Left cardiac atrium (tissue), 4 donors: ENCODE data around the gene EEFSEC. TPM values are rescaled to one million over a fixed set of nuclear protein-coding genes. Genes with fewer than 3 reads are reported as not detected.

Experiments
- ATAC-seq, 2 donors: fragments of 200-7000 bp; cut with Tn5 transposase; one replicate each; pipeline ENCODE4 v1.9.1; 2020; ENCODE audit warnings: mild to moderate bottlenecking in 2 of 2, moderate library complexity in 2 of 2
- DNase-seq: peaks from one replicate; pipeline ENCODE4 v3.0.0-alpha.2; 2020
- intact Hi-C, 2 donors: fragments of 100-400 bp; cut with DNase I; formaldehyde crosslinking; loops; one replicate each; pipeline versions ENCODE4 v1.14.1 to v1.15.1; 2022 to 2023
- total RNA-seq, 2 donors: library from RNA; stranded (reverse); fragmentation: NEBNext Ultra II Directional; extraction: Animal tissue kit (Norgen Biotek cat#: 25700); gene quantifications; one replicate each; pipeline ENCODE4 v1.2.1, GENCODE V29; 2021
- donor health status: DM: no; HTN: yes; CAD: no.
- donor health status: DM: no; HTN: yes; CAD: no; lungs with severe emphysema.
- donor health status: DM: yes; HTN: yes; CAD: no.
- donor health status: Dilated cardiomyopathy.

The EEFSEC gene
- total RNA-seq, 2 donors from 2014 or later = 13.5 to 18.9 TPM

DNA sequence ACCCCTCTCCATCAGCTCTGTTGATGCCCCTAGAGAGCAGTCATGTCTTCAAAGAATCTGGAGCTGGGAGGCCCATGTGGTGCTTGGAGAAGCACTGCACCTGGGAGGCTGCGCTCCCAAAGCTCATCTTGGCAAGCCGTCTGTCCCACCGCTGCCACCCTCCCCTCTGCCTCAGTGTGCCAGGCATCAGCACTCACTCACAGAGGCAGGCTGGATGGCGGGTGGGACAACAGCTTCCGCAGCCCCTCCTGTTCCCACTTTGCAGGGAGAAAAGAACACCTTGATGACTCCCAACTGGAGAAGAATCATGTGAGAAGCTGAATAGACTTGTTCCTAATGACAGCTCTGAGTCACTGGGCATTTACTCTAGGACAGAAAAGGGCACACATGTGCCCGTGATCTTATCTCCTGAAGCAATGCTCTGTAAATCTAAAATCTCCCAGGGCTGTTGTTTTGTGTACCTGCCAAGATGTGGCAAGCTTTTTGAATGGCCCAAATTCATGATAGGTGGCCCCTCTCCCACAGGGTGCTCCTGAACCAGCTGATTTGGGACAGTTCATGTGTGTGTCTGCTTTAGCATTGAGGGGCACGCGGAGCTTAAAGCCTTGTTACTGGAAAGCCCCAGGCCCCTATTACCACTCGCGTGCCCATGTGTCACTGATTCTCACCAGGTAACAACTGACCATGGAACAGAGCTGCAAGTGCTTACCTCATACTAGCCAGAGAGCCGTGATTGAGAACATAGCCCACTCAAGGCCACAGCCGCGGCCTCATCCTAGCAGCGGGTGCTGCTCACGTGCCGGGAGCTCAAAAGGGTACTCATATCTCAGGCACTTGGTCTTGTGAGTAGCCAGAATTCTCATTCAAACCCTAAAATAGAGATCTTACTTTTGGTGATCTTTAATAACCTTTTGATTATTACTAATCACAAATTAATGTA is 209.0 kb downstream of the EEFSEC start:
- intact Hi-C loops = no loop called here
- DNase-seq = no peak
- ATAC-seq = no peak

DNA sequence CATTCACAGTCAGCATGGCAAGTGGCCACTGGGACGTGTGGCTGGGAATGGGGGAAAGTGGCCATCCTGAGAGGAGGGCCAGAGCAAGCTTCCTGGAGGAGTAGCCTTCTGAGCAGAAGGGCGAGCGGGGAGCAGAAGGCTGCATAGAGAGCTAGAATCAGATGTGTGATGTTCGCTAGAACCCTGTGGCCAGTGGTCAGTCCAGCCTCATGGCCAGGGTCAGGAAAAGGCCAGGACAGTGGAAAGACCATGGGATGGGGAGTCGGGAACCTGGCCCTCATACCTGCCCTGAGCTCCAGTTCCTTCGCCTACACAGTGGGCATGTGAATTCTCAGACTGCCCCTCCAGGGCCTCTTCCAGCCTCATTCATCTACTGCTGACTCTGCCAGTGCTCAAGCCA is 211.0 kb downstream of the EEFSEC start:
- ATAC-seq = no peak
- no peak for DNase-seq
- intact Hi-C loops = no loop called here

DNA sequence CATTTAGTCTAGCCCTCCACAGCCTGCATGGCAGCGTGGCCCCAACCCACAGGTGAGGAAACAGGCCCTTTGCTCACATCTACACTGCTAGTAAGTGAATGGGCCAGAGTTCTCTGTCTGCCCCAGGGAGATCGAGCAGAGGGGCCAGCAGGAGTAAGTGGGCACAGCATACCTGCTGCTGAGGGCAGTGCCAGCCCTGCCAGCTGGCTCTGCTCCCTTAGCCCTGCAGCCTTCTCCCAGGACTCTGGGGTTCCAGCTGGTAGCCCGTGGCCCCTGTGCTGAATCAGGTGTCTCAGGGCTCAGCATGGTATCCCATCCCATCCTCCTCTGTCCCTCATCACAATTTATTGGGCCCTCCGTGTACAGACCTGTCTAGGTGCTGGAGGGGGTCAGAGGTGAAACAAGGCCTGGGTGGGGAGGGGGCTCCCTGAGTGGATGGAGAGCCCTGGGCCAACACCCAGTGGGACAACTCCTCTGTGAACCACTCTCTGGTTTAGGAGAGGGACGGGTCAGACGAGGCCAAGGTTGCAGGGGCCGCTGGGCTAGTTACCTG is 211.6 kb downstream of the EEFSEC start:
- intact Hi-C loops = no loop called here
- ATAC-seq (no peak), DNase-seq (no peak)

DNA sequence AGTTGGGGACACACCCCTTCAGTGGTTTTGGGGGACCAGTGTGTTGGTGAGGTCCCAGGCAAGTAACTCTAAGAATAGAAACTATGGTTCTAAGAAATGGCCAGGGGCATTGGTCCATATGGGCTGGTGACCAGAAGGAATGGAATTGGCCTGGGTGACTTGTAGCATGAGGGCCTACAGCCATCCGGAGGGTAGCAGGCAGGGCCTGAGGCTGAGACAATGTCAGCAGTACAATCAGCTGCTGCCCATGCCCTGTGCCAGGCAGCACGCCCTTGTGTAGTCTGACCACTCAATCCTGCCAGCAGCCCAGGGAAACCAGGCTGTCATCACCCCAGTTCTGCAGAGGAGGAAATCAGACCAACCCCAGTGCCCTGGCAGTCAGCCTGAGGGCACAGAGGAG is 212.9 kb downstream of the EEFSEC start:
- ATAC-seq = peak; percentile 82 to 90
- intact Hi-C loops = no loop called here
- DNase-seq = peak; percentile 56

DNA sequence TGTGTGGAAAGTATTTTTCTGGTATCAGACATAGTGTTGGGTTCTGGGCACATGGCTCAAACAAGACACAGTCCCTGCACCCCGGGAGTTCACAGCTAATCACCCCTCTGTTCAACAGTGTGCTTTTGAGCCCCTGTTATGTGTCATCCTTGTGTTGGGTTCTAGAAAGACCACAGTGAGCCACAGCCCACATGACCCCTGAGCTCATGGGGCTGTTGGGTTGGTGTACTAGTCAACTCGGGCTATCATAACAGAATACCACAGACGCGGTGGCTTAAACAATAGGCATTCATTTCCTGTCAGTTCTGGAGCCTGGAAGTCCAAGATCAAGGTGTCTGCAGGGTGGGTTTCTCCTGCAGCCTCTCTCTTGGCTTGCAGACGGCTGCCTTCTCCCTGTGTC is 213.4 kb downstream of the EEFSEC start:
- ATAC-seq (no peak), DNase-seq (no peak)
- intact Hi-C loops = no loop called here

DNA sequence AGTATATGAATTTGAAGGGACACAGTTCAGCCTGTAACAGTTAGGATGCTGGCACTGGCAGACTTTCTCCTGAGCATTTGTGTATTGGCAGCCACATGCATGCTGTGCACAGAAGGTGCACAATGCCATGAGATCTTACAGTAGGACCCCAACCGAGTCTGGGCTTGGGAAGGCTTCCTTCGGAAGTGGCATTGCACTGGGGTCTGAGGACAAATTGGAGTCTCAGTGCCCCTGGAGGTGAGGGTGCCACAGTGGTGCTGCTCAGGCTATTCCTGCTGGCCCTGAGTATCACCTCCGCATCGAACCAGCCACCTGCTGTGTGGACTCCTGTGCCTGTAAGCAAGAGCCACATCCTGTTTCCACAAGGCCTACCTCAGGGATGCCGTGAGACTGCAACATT is 213.9 kb downstream of the EEFSEC start:
- no peak for DNase-seq
- ATAC-seq = no peak
- intact Hi-C loops = no loop called here

DNA sequence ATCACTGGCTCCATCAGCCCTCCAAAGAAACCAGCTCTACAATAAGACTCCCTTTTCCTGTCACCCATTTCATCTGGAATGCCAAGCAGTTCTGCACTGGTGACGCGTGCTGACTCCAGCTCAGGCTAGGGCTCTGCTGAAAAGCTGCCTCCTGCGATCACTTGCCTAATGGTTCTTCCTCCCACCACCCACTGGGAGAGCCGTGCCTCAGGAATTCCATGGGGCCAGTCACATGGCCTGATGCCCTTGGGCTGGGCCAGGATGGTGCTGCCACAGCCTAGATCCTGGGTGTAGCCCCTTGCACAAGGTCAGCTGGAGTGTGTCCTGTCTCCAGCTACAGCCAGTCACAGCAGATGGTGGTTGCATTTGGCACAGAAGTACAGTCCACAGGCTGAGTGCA is 214.5 kb downstream of the EEFSEC start:
- intact Hi-C loops = no loop called here
- no peak for DNase-seq
- no peak for ATAC-seq

DNA sequence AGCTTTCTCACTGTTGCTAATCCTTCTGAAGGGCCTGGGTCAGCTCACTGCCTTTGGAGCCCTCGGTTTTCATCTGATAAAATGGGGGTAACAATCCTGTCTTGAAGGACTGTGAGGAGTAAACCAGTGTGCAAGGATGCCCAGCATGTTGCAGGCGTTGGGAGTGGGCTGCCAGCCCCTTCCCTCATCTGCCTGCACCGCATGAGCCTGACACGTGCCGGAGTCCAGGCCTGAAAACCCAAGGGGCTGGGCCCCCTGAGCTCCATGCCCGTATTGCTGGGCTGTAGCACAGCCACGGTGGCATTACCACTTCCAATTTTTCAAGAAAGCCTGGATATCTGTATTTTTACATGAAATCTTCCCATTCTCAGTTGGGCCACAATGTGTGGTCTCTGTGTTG is 215.3 kb downstream of the EEFSEC start:
- ATAC-seq (no peak), DNase-seq (no peak)
- intact Hi-C loops = no loop called here

DNA sequence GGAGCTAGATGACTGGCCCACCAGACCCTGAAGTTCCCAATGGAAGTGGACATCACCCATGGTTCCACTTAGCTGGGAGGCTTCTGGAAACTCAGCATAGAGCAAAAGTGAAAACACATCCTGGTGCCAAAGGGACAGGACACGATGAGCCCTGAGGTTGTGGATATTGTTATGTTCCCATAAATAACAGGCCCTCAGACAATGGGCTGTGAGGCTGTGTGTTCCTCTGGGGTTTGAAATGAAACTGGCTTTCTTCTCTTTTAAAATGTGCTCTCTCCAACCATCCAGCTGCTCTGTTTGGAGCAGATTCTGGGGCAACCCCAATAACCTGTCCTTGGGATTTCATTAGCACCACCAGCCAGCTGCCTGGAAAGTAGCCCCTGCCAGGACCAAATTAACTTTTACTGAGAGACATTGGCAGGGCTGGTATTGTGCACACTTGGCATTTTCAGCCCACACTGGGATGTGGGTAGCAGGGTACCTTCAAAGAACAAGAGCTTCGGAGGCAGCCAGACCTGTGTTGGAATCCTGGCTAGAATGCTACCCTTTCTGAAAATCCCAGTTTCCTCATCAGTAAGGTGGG is 215.9 kb downstream of the EEFSEC start:
- DNase-seq (no peak), ATAC-seq (peak; percentile 57 to 66)
- intact Hi-C loops = no loop called here

DNA sequence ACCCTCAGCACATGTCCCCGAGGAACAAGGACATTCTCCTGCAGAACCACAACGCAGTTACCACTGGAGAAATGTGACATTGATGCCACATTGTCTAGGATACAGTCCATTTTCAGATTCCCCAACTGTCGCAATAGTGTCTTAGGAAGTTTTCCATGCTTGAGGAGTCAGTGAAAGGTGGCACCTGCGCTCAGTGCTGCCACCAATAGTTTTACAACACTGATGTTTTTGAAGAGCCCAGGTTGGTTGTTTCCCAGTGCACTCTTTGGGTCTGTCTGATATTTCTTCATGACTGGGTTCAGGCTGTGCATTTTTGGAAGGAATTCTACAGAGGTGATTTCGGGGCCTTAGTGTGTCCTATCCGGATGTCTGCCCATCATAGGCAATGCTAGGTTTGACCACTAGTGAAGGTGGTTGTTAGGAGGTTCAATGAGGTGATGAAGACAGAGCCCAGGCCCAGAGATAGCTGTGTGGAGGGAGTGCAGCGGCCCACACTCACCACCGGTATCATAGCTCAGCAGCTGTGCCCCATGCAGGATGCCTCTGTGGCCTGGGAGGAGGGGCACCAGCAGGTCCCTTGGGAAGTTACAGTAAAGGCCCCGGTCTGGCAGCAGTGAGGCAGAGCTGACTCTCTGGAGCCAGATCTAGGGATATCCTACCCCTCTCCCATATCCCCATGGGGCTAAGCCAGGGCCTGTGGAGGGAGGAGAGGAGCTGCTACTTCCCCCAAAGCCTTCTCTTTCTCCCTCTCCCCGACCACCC is 216.8 kb downstream of the EEFSEC start:
- intact Hi-C loops = no loop called here
- DNase-seq (no peak), ATAC-seq (peak; percentile 27 to 53)

DNA sequence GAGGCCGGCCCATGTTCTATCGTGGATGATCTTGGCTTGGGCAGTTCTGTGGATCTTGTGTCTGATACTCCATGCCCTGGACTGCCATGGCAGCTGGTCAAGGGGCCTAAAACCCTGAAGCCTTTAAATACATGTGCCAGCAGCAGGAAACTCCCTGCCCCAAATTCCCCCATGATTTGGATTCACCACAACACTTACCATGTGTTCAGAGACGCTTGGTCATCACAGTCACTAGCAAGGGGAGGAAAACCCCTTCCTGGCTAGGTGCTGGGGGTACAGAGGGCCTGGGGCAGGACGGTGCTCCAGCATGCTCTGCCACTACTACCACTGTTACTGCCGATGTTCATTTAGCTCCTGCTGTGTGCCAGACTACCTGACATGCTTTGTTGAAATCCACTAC is 219.0 kb downstream of the EEFSEC start:
- DNase-seq = no peak
- ATAC-seq = no peak
- intact Hi-C loops = no loop called here

DNA sequence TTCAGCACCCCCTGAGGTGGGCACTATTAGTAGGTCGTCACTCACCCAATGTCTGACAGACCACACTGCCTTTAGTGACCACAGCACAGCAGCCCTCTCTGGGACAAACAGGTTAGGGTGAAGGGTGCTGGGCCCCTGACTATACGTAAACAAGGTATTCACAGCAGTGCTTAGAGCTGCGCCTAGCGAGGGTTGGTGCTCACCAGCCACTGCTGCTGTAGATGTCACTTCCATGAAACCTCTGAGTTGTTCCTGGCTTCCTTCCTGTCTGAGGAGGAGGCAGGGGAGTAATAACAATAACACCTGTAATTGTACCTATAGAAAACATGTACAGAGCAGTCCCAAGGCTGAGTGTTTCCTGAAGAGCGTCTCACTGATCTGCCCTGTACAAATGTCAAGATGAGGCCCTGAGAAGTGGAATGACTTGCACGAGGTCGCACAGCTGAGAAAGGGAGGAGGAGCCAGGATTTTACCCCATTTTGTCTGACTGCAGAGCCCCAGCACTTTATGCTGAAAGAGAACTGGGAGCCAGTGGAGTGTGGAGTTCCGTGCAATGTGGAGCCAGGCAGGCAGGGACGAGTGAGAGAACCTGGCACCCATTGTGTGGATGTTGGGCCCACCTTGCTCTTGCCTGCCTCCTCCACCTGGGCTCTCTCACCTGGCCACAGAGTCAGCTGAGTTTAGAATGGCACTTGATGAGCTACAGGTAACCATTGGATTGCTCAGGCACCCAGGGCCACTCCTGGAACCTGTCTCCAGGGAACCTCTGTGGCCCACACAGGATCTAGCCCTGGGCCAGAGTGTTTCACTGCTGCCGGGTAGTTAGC is 219.6 kb downstream of the EEFSEC start:
- intact Hi-C loops = no loop called here
- ATAC-seq = no peak
- DNase-seq = no peak

DNA sequence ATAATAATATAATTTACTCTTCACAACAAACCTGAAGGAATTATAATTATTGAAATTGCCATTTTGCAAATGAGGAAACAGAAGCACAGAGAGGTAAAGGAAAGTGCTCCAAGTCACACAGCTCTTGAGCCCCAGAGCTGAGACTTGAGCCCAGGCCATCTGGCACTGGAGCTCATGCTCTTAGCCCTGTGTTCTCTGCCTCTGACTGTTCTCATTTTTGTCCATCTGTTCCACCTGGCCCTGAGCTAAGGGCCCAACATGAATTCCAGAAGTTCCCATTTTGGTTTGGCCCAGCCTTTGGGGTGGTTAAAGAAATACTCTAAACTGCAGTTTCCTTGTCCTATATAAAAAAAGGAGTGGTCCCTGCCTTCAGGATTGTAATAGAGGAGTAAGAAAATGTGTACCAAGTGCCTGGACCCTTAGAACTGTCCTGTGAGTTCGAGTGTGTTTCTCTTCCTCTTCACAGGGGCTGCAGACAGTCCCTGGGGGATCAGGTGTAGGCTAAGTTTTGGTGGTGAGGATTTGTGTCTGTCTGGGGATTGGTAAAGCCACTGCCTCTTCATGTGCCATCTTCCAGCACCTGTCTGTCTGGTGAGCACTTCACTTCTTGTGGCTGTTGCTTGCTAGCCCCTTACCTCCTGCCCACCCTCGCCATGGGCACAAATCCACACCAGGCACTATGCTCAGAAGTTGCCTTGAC is 221.6 kb downstream of the EEFSEC start:
- intact Hi-C loops = no loop called here
- ATAC-seq (no peak), DNase-seq (no peak)

DNA sequence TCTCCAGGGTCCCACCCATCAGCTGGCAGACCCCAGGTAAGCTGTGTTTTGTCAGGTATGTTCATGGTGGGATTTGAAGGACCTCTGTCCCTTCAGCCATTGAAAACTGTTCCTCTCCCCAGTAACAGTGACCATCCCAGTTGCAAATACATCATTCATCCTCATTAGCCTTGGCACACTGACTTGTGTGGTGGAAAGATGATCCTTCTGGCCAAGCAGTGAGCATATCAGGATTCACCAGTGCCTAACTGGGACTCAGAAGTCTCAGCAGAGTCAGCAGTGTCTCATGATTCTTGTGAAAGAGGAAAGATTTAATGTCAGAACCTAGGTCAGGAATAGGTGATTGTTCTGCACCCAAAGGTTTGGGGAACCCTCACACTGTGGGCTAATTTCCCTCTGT is 223.2 kb downstream of the EEFSEC start:
- no peak for DNase-seq
- intact Hi-C loops = no loop called here
- no peak for ATAC-seq

DNA sequence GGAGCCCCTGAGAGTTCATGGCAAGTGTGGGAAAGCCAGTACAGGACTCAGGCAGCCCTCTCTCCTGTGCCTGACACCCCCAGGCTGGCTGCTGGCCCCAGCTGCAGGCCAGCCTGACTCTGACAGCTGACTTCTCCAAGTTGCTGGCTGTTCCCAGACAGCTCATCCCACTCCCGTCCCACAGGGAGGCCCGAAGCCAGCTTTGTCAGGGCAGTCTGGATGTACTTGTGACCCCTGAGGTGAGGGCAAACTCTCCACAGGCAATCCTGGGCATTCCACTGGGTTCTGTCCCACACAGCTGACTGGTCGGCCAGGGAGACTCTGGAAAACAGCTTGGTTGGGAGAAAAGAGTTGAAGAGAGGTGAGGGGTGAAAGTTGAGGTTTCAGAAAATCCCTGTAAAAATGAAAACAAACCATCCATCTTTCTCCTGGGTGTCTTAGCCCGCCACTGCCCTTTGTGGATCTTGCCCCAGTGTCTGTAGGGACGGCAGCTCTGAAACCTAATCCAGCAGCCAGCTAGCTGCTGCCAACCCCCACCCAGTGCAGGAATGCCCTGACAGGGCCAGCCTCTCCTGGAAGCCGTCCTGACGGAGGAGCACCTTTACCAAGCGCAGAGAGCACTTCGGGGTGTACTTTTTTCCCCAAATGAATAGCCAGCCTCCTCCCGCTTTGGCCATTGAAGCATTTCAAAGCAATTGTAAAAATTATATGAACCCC is 225.5 kb downstream of the EEFSEC start:
- intact Hi-C loops = no loop called here
- DNase-seq = peak; percentile 57
- peak; percentile 62 to 69 for ATAC-seq

DNA sequence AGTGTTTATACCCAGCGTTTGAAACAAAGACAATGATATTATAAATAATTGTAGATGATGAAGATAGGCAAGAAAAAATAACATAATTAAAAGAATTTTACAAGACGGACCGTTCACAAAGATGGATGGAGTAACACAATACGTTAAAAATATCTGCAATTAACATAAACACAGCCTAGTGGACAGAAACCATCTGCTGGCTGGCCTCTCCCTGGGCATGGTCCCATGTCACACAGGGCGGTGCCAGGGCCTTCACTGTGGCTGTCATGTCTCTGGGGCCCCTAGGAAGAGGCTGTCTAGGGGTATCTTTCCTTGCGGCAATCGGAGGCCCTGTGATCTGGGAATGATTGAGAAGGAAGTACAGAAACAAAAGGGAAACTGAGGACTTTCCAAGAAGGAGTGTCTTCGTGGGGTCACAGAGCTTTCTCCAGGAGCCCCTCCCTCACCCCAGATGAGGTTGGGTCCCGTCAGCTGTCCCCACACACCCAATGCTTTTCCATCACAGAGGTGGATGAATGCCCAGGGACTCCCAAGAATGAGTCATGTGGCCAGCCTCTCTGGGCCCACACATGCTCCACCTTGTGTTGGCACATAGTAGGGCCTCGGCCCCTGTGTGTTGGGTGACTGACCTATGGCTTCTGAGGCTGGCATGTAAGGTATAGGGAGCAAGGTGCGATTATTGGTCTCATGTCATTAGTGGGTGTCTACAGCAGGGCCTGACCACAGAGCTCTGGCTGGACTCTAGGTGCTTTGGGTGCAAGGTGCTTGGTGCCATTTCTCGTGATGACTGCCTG is 226.3 kb downstream of the EEFSEC start:
- no peak for ATAC-seq
- DNase-seq = no peak
- intact Hi-C loops = no loop called here

DNA sequence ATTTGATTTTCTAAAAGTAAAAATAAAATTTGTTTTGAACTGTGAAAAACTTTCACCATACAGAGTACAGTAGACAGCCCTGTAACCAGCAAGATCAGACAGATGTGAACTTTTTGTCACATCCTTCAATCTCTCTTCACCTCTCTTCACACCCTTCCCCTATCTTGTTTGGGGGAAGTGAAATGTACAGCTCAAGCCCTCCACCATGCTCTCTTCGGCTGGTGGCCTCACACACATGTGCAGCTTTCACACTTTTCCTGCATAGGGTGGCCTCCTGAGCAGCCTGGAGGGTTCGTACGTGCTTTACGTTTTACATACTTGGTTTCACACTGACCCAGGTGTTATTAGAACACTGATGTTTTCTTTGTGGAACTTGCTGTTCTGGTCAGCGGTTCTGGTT is 227.0 kb downstream of the EEFSEC start:
- DNase-seq (no peak), ATAC-seq (no peak)
- intact Hi-C loops = no loop called here
